Mucosa of descending colon (tissue), 3 donors: ENCODE data around the gene VRTN. TPM values are rescaled to one million over a fixed set of nuclear protein-coding genes. Genes with fewer than 3 reads are reported as not detected.

ENCODE experiments used
- ATAC-seq: fragments of 200-7000 bp; cut with Tn5 transposase; one replicate; pipeline ENCODE4 v1.9.1; 2020; ENCODE audit warnings: mild to moderate bottlenecking, moderate library complexity
- DNase-seq, 3 donors: peaks; one replicate each; pipeline ENCODE4 v3.0.0-alpha.2; 2020
- H3K36me3 ChIP-seq: fragments of 200-600 bp; one replicate; pipeline ENCODE4 v1.8.0; 2021; ENCODE audit warnings: low read depth, mild to moderate bottlenecking
- H3K4me1 ChIP-seq: fragments of 200-600 bp; one replicate; pipeline ENCODE4 v1.8.0; 2021; ENCODE audit warnings: low read depth, mild to moderate bottlenecking
- H3K4me3 ChIP-seq: fragments of 200-600 bp; one replicate; pipeline ENCODE4 v1.8.0; 2021; ENCODE audit warnings: mild to moderate bottlenecking
- H3K9me3 ChIP-seq: fragments of 200-600 bp; one replicate; pipeline ENCODE4 v1.8.0; 2021; ENCODE audit warnings: mild to moderate bottlenecking
- CTCF ChIP-seq: fragments of 200-600 bp; IDR thresholded peaks from one replicate; pipeline ENCODE4 v1.8.0; 2022; ENCODE audit warnings: antibody characterized with exemption, mild to moderate bottlenecking
- intact Hi-C, 2 donors: fragments of 100-400 bp; cut with DNase I in 1 of 2; cut with micrococcal nuclease in 1 of 2; formaldehyde crosslinking; loops; one replicate each; pipeline versions ENCODE4 v1.11.0 to v1.11.1; 2022; cut with DNase I, micrococcal nuclease
- total RNA-seq, 3 donors: library from RNA; stranded (reverse); fragmentation: NEBNext Ultra II Directional in 2 of 3; extraction: Animal tissue kit (Norgen Biotek cat#: 25700) in 2 of 3; gene quantifications; one replicate each; pipeline versions ENCODE4 v1.2.1 to v1.2.4, GENCODE V29; 2021 to 2023
- donor health status: DM: no; HTN: no; CAD: no; lungs with moderate emphysema.
- donor health status: DM: no; HTN: no; CAD: no.
- donor health status: DM: no; HTN: yes; CAD: no.

Gene VRTN
- total RNA-seq, 3 donors from 2014 or later, result 0.09 TPM; not detected in 2

GRCh38 chr14:74350211-74350927, 2.1 kb downstream of the VRTN start:
- intact Hi-C loops, result no loop called here
- no peaks in the 10 kb centered on the region for H3K36me3 ChIP-seq
- TF ChIP-seq CTCF, result no peak
- H3K9me3 ChIP-seq, result no peaks in the 10 kb centered on the region
- H3K4me3 ChIP-seq, result no peak overlapping the region
- peaks cover 10% of the 10 kb centered on the region for H3K4me1 ChIP-seq
- ATAC-seq (peak; percentile 63), DNase-seq (no peak)

DNA sequence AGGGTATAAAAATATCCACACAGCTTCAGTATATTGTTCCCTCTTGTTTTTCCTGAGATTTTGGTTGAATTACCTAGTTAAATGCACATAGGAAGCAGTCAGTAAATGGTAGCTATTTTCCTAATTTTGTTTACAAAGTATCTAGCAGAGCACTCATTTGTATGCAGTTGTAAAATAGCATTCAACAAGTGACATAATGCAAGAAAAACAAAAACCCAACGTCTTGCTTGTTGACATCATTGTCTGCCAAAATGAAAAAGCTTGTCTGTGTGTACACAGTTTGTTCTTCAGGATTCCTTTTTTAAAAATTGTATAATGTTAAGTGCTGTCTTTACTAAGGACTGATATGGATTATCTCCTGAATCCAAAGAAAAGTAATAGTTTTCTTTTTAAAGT, 2.7 kb downstream of the VRTN start:
- H3K36me3 ChIP-seq, result no peaks in the 10 kb centered on the region
- intact Hi-C loops, result no loop called here
- H3K9me3 ChIP-seq, result no peaks in the 10 kb centered on the region

DNA sequence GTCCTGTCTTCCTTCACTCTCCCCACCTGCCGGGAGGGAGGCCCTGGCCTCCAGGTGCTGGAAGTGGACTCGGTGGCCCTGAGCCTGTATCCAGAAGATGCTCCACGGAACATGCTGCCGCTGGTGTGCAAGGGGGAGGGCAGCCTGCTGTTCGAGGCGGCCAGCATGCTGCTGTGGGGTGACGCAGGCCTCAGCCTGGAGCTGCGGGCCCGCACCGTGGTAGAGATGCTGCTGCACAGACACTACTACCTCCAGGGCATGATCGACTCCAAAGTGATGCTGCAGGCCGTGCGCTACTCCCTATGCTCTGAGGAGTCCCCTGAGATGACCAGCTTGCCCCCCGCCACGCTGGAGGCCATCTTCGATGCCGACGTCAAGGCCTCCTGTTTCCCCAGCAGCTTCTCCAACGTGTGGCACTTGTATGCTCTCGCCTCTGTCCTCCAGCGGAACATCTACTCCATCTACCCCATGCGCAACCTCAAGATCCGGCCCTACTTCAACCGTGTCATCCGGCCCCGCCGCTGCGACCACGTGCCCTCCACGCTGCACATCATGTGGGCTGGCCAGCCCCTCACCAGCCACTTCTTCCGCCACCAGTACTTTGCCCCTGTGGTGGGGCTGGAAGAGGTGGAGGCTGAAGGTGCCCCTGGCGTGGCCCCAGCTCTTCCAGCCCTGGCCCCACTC, 8.8 kb downstream of the VRTN start:
- ATAC-seq, result no peak
- no peak for DNase-seq
- no peaks in the 10 kb centered on the region for H3K36me3 ChIP-seq
- intact Hi-C loops, result no loop called here
- H3K4me3 ChIP-seq, result no peak overlapping the region
- no peak for TF ChIP-seq CTCF
- no peaks in the 10 kb centered on the region for H3K9me3 ChIP-seq
- no peaks in the 10 kb centered on the region for H3K4me1 ChIP-seq

More for the DNA sequence above, 2.7 kb downstream of the VRTN start:
- no peak for ATAC-seq
- TF ChIP-seq CTCF, result no peak
- Histone ChIP-seq H3K4me1 (peaks cover 10% of the 10 kb centered on the region), H3K4me3 (no peak overlapping the region)
- DNase-seq, result no peak

GRCh38 chr14:74357585-74357984, 9.3 kb downstream of the VRTN start:
- ATAC-seq, result no peak
- no peak for DNase-seq
- Histone ChIP-seq H3K4me3 (no peak overlapping the region), H3K9me3 (no peaks in the 10 kb centered on the region), H3K4me1 (no peaks in the 10 kb centered on the region), H3K36me3 (no peaks in the 10 kb centered on the region)
- TF ChIP-seq CTCF, result no peak
- intact Hi-C loops, result no loop called here

DNA sequence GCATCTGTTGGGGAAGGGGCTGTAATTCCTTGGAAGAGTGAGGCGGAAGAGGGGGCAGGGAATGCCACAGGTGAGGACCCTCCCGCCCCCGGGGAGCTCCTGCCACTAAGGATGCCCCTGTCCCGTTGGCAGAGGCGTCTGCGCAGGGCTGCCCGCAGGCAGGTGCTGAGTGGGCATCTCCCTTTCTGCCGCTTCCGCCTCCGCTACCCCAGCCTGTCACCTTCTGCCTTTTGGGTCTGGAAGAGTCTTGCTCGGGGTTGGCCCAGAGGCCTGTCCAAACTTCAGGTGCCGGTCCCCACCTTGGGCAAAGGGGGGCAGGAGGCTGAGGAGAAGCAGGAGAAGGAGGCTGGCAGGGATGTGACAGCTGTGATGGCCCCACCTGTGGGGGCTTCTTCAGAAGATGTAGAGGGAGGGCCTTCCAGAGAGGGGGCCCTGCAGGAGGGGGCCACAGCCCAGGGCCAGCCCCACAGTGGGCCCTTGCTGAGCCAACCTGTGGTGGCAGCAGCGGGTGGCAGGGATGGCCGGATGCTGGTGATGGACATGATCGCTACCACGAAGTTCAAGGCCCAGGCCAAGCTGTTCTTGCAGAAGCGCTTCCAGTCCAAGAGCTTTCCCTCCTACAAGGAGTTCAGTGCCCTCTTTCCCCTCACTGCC, 10.0 kb downstream of the VRTN start:
- intact Hi-C loops, result no loop called here
- Histone ChIP-seq H3K4me3 (no peak overlapping the region), H3K36me3 (no peaks in the 10 kb centered on the region), H3K4me1 (no peaks in the 10 kb centered on the region), H3K9me3 (no peaks in the 10 kb centered on the region)
- ATAC-seq (no peak), DNase-seq (no peak)
- no peak for TF ChIP-seq CTCF
